Dendritic cell treated with granulocyte-macrophage colony-stimulating factor and Interleukin-4, amounts not matched to agents 40 ng/mL and 50 ng/mL, for 4 days (primary cell): ENCODE results near the gene SH3D19.
"Not testable (repeated sequence)": the region's sequence is repeated elsewhere in the genome, so short reads cannot be mapped to it uniquely, and the experiment has no call there.

Experiments used
- H3K27ac Mint-ChIP-seq: one replicate; pipeline ENCODE4 v1.8.0; 2022; ENCODE audit warnings: mild to moderate bottlenecking, mixed read lengths
- H3K27me3 Mint-ChIP-seq: one replicate; pipeline ENCODE4 v1.8.0; 2022; ENCODE audit warnings: mild to moderate bottlenecking, mixed read lengths
- H3K36me3 Mint-ChIP-seq: one replicate; pipeline ENCODE4 v1.8.0; 2022; ENCODE audit warnings: low read depth, mixed read lengths
- H3K4me1 Mint-ChIP-seq: one replicate; pipeline ENCODE4 v1.8.0; 2022; ENCODE audit warnings: low read depth, mixed read lengths
- H3K4me3 Mint-ChIP-seq: one replicate; pipeline ENCODE4 v1.8.0; 2022; ENCODE audit warnings: mild to moderate bottlenecking, moderate library complexity, mixed read lengths
- H3K9me3 Mint-ChIP-seq: one replicate; pipeline ENCODE4 v1.8.0; 2022; ENCODE audit warnings: mixed read lengths
- intact Hi-C: fragments of 100-400 bp; cut with micrococcal nuclease; formaldehyde crosslinking; loops from one replicate; pipeline ENCODE4 v1.15.0; 2022

The SH3D19 gene

DNA sequence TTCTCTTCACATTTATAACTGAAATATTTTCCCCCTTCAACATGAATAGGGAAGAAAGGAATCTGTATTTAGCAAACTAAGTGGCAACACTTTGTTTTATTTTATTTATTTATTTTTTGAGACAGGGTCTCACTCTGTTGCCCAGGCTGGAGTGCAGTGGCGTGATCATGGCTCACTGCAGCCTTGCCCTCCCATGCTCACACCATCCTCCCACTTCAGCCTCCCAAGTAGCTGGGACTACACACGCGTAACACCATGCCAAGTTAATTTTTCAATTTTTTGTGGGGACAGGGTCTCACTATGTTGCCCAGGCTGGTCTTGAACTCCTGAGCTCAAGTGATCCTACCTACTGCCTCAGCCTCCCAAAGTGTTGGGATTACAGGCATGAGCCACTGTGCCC, 189.4 kb downstream of the SH3D19 start:
- H3K27me3 Mint-ChIP-seq, H3K4me1 Mint-ChIP-seq, H3K9me3 Mint-ChIP-seq, H3K36me3 Mint-ChIP-seq, intact Hi-C loops, H3K27ac Mint-ChIP-seq, H3K4me3 Mint-ChIP-seq: not testable (repeated sequence)

- Mint-ChIP-seq H3K4me1 (no peaks in the 10 kb centered on the region), H3K36me3 (no peaks in the 10 kb centered on the region), H3K9me3 (no peaks in the 10 kb centered on the region), H3K4me3 (no peak overlapping the region), H3K27me3 (peaks cover 2% of the 10 kb centered on the region), H3K27ac (no peak overlapping the region)
- intact Hi-C loops = no loop called here
These were observed 192.1 kb downstream of the SH3D19 start for GRCh38 chr4:151133311-151133710.

DNA sequence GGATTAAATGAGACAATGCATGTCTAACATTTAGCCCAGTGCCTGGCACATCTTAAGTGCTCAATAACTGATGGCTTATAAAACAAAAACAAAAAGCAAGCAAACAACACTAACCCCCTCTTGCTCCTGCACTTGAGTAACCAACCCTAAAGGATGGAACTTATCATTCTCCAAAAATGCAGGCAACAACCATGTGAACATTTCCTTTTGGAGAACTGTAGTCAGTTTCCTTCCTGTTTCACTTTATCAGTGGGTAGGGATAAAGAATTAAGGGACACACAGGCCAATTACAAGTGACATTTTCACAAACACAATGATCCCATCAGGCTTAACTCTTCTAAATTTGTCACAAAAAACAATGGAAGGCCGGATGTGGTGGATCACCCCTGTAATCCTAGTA, 195.6 kb downstream of the SH3D19 start:
- Mint-ChIP-seq H3K27ac (no peak overlapping the region), H3K4me3 (no peak overlapping the region), H3K9me3 (no peaks in the 10 kb centered on the region), H3K4me1 (no peaks in the 10 kb centered on the region), H3K27me3 (peaks cover 2% of the 10 kb centered on the region), H3K36me3 (no peaks in the 10 kb centered on the region)
- intact Hi-C loops = no loop called here

GRCh38 chr4:151117371-151117962, 207.9 kb downstream of the SH3D19 start:
- Mint-ChIP-seq H3K36me3 (peaks cover 4% of the 10 kb centered on the region), H3K27ac (no peak overlapping the region), H3K4me3 (no peak overlapping the region), H3K4me1 (no peaks in the 10 kb centered on the region), H3K27me3 (no peaks in the 10 kb centered on the region), H3K9me3 (no peaks in the 10 kb centered on the region)
- intact Hi-C loops = loop anchor here (5.0 to 10.0 kb wide), 2 partner anchors 245 to 637 kb away; no protein-coding TSS in a partner anchor

GRCh38 chr4:151114986-151115385, 210.4 kb downstream of the SH3D19 start:
- Mint-ChIP-seq H3K27me3 (no peaks in the 10 kb centered on the region), H3K9me3 (no peaks in the 10 kb centered on the region), H3K4me3 (no peak overlapping the region), H3K36me3 (peaks cover 11% of the 10 kb centered on the region), H3K4me1 (no peaks in the 10 kb centered on the region), H3K27ac (no peak overlapping the region)
- intact Hi-C loops = loop anchor here (5.0 to 10.0 kb wide), 2 partner anchors 247 to 640 kb away; no protein-coding TSS in a partner anchor

DNA sequence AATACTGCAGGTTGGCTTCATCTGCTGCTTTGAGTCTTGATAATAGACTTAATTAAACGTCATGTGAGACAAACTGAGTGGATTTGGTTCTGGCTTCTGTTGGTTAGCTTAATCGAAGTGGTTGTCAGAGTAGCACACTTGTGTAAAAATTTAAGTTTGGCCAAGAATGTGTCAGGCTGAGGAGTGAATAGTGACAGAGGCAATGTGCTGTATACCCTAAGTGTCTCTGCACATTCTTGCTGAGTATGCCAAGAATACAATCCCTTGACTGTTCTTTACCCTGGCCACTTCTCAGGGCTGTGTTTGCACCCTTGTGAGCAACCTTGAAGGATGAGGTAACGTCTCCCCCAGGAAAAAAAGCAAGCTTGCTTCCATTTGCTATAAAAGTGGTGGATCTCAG, 211.1 kb downstream of the SH3D19 start:
- H3K27ac Mint-ChIP-seq = no peak overlapping the region
- no peaks in the 10 kb centered on the region for H3K4me1 Mint-ChIP-seq
- H3K9me3 Mint-ChIP-seq = no peaks in the 10 kb centered on the region
- H3K4me3 Mint-ChIP-seq = no peak overlapping the region
- peaks cover 11% of the 10 kb centered on the region for H3K36me3 Mint-ChIP-seq
- H3K27me3 Mint-ChIP-seq = no peaks in the 10 kb centered on the region
- intact Hi-C loops = loop anchor here (10.0 kb wide), 1 partner anchor 640 kb away; no protein-coding TSS in a partner anchor

- Mint-ChIP-seq H3K4me3 (no peak overlapping the region), H3K27ac (no peak overlapping the region), H3K4me1 (no peaks in the 10 kb centered on the region), H3K27me3 (no peaks in the 10 kb centered on the region), H3K9me3 (no peaks in the 10 kb centered on the region), H3K36me3 (peaks cover 51% of the 10 kb centered on the region)
- intact Hi-C loops = loop anchor here (10.0 kb wide), 1 partner anchor 645 kb away; no protein-coding TSS in a partner anchor
These were observed 215.2 kb downstream of the SH3D19 start for GRCh38 chr4:151110236-151110635.

DNA sequence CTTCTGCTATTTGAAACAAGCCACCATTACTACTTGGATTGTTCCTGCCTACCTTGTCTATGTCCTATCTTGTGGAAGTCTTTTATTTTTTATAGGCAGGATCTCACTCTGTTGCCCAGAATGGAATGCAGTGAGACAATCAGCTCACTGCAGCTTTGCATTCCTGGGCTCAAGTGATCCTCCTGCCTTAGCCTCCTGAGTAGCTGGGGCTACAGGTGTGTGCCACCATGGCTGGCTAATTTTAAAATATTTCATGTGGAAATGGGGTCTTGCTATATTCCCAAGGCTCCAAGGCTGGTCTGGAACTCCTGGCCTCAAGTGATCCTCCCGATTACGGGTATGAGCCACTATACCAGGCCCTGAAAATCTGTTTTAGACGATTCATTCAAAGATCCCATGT, 218.3 kb downstream of the SH3D19 start:
- Mint-ChIP-seq H3K36me3 (peaks cover 79% of the 10 kb centered on the region), H3K27me3 (no peaks in the 10 kb centered on the region), H3K4me1 (peaks cover 6% of the 10 kb centered on the region), H3K9me3 (no peaks in the 10 kb centered on the region), H3K27ac (no peak overlapping the region), H3K4me3 (no peak overlapping the region)
- intact Hi-C loops = no loop called here

- Mint-ChIP-seq H3K9me3 (no peaks in the 10 kb centered on the region), H3K36me3 (peaks cover 91% of the 10 kb centered on the region), H3K27ac (no peak overlapping the region), H3K4me1 (peaks cover 17% of the 10 kb centered on the region), H3K4me3 (no peak overlapping the region), H3K27me3 (no peaks in the 10 kb centered on the region)
- intact Hi-C loops = no loop called here
These were observed 219.9 kb downstream of the SH3D19 start for GRCh38 chr4:151105454-151106032.

DNA sequence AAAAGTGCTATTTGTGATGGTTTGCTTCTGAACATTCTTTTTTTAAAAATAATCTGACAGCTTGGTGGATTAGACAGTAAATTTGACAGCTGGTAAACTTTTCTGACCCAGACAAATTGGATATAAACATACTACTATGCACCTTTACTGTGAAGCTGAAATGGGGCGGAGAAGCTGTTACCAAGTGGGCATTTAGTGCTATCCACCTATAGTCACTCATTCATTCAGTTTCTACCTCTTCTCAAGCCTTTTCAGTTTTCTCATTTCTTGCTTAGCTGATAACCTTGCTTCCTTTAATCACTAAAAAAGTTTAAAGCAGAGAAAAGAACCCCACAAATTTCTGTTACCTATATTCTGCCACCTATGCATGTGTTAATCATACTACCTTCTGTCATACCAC, 220.8 kb downstream of the SH3D19 start:
- Mint-ChIP-seq H3K4me3 (no peak overlapping the region), H3K27me3 (no peaks in the 10 kb centered on the region), H3K9me3 (no peaks in the 10 kb centered on the region), H3K4me1 (peaks cover 23% of the 10 kb centered on the region), H3K36me3 (peaks cover 97% of the 10 kb centered on the region), H3K27ac (no peak overlapping the region)
- intact Hi-C loops = no loop called here

- H3K27ac Mint-ChIP-seq = no peak overlapping the region
- no peak overlapping the region for H3K4me3 Mint-ChIP-seq
- intact Hi-C loops = no loop called here
- no peaks in the 10 kb centered on the region for H3K27me3 Mint-ChIP-seq
- H3K36me3 Mint-ChIP-seq = peaks cover 95% of the 10 kb centered on the region
- H3K4me1 Mint-ChIP-seq = peaks cover 23% of the 10 kb centered on the region
- no peaks in the 10 kb centered on the region for H3K9me3 Mint-ChIP-seq
These were observed 221.6 kb downstream of the SH3D19 start for GRCh38 chr4:151103758-151104157.

- Mint-ChIP-seq H3K4me3 (peak overlapping the region; percentile 88), H3K4me1 (peaks cover 42% of the 10 kb centered on the region), H3K27me3 (no peaks in the 10 kb centered on the region), H3K27ac (peak overlapping the region; percentile 94), H3K9me3 (no peaks in the 10 kb centered on the region), H3K36me3 (peaks cover 63% of the 10 kb centered on the region)
- intact Hi-C loops = no loop called here
These were observed 224.9 kb downstream of the SH3D19 start for GRCh38 chr4:151100531-151100930.

DNA sequence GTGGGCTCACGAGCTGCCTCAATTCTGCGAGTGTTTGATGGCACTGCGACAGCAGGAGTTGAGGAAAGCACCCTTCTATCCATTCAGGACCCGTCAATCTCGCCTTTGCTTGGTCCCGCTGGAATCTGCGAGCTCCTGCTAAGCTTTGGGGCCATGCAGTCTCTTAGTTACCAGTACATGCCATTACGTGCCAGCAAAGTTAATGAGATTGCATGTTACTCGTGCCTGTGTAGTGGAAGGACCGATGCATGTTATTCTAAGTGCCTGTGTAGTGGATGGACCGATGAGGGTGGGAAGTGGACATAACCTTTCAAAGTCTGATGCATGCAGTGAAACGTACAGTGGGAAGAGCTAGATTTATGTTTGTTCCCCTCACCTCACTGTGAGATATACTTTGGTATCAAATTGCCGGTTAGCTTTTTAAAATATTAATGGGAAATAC, 225.4 kb downstream of the SH3D19 start:
- peak overlapping the region; percentile 88 for H3K4me3 Mint-ChIP-seq
- intact Hi-C loops = loop anchor here (5.0 kb wide), 2 partner anchors 83 to 1437 kb away; partner anchors contain the start of genes FBXW7 and LRBA
- H3K36me3 Mint-ChIP-seq = peaks cover 58% of the 10 kb centered on the region
- no peaks in the 10 kb centered on the region for H3K9me3 Mint-ChIP-seq
- H3K4me1 Mint-ChIP-seq = peaks cover 48% of the 10 kb centered on the region
- peak overlapping the region; percentile 94 for H3K27ac Mint-ChIP-seq
- H3K27me3 Mint-ChIP-seq = no peaks in the 10 kb centered on the region

- Mint-ChIP-seq H3K4me3 (peak within 1 kb of the TSS; percentile 88), H3K27me3 (no peaks in the 10 kb centered on the region), H3K36me3 (peaks cover 52% of the 10 kb centered on the region), H3K4me1 (peaks cover 48% of the 10 kb centered on the region), H3K27ac (peak within 1 kb of the TSS; percentile 94), H3K9me3 (no peaks in the 10 kb centered on the region)
- intact Hi-C loops = loop anchor here (5.0 kb wide), 2 partner anchors 82 to 1438 kb away; partner anchors contain the start of genes FBXW7 and LRBA
These were observed 226.0 kb downstream of the SH3D19 start, which contains the start of gene RPS3A for GRCh38 chr4:151099229-151099975. TSS of gene RPS3A (plus strand) at chr4:151099628. CDS start at chr4:151099653, 25 bp downstream.
